Putamen (tissue), 1 donor: Measurements from ENCODE around the gene DCUN1D4.

Source experiments
- DNase-seq: peaks from one replicate; pipeline ENCODE4 v3.0.0-alpha.2; 2016; ENCODE audit warnings: low spot score

Gene DCUN1D4

DNA sequence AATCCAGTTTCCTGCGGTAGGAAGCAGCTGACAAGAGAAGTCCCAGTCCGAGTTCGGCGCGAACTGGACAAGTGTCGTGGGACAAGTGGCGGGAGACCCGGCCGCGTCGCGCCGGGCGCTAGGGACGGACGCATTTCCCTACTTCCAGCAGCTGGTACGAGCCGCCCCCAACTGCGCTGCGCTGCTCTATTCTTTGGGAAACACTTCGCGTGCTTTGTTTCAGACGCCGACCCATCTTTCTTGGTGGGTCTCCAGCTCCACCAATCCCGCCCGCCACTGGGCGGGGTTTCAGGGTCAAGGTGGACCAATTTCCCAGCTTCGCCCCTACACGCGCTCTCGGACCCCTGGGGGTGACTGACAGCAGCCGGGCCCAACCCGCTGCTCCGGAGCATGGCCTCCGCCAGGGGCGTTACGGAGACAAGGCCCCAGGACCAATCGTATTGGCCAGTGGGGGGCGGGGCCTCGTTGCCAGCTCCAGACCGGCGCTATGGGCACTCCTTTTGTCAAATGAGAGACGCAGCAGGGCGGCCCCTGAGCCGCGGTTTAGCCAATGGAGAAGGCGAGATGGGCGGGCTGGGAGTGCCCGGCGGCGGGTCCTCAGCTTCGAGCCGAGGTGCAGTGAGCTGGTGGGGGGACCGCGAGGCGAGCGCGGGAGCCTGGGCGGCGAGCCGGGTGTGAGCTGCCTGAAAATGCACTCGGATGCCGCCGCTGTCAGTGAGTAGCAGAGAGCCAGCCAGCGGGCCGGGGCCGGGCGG lies at the start of gene DCUN1D4:
Gene DCUN1D4 (plus strand): TSS at position 600 of the 755 bp plus-strand sequence. CDS start 90 bp downstream, at position 690.
- peak; percentile 100 for DNase-seq

DNA sequence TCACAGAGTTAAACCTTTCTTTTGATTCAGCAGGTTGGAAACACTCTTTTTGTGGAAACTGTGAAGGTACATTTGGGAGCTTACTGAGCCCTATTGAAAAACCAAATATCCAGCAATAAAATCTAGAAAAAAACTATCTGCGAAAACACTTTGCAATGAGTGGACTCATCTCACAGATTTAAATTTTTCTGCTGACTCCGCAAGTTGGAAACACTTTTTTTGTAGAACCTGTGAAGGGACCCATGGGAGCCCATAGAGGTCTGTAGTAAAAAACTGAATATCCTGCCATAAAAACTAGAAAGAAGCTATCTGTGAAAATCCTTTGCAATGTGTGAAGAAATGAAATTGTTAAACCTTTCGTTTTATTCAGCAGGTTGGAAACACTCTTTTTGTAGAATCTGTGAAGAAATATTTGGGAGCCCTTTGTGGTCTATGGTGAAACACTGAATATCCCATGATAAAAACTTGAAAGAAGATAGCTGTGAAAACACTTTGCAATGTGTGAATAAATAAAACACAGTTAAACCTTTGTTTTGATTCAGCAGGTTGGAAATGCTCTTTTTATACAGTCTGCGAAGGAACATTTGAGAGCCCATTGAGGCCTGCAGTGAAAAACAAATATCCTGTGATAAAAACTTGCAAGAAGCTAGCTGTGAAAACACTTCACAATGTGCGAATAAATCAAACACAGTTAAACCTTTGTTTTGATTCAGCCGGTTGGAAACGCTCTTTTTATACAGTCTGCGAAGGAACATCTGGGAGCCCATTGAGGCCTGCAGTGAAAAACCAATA lies 22.3 kb upstream of the DCUN1D4 start:
- no peak for DNase-seq

DNA sequence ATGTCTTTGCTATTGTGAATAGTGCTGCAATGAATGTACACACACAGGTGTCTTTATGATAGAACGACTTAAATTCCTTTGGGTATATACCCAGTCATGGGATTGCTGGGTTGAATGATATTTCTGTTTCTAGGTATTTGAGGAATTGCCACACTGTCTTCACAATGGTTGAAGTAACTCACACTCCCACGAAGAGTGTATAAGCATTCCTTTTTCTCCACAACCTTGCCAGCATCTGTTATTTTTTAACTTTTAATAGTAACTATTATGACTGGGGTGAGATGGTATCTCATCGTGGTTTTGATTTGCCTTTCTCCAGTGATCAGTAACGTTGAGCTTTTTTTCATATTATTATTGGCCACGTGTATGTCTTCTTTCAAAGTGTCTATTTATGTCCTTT lies 17.6 kb upstream of the DCUN1D4 start:
- no peak for DNase-seq

DNA sequence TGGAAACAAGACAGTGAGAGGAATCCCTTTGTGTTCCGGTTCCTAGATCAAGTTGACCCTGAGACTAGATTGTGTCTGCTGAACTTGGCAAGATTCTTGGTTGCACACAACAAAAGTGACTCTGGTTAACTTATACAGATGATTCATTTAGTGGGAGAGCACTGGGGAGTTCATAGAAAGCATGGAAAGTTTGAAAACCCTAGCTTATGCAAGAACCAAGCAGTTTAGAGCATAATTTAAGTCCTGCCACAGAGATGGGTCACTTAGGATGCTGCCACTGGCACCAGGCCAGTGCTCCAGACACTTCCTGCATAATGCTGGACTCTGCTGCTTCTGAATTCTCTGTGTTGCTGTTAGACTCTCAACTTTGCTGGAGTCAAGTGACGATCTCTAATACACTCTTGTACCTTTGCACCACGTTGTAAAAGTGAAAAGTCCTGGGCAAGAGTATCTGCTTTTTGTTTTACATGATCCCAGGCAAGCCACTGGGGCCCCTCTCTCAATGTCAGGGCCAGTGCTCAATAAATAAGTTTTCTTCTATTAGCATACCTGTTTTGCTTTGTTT lies 12.7 kb upstream of the DCUN1D4 start:
- no peak for DNase-seq

DNA sequence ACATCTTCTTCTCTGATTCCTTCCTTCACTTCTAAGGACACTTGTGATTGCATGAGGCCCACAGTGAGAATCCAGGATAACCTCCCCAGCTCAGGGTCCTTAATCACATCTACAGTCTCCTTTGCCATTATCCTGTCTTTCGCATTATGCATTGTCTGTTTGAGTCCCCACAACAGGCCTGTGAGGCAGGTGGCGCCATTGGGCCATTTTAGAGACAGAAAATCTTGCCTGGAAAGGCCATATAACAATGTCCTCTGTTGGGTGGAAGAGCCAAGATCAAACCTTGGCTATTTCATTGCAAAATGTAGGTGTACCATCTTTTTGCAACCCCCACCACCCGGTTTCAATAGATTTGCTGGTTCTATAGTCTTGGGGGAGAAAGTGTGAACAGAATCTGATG lies 11.8 kb upstream of the DCUN1D4 start:
- peak; percentile 42 for DNase-seq

DNA sequence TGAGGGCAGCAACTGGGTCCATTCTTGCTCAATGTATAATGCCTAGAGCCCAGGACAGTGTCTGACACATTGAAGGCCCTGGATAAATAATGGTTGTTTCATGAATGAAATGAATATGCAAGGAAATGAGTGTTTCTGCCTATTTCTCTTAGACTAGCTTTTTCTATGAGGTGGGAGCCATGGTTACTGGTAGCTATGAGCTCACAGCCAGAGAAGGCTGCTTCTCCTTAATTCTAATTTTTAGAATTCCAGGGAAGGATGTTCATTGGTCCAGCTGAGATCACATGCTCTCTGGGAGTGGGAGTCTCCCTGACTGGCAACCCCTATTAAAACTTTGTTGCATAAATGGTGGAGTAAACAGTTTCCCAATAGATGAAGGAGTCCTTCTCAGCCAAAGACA lies 9.7 kb upstream of the DCUN1D4 start:
- no peak for DNase-seq

DNA sequence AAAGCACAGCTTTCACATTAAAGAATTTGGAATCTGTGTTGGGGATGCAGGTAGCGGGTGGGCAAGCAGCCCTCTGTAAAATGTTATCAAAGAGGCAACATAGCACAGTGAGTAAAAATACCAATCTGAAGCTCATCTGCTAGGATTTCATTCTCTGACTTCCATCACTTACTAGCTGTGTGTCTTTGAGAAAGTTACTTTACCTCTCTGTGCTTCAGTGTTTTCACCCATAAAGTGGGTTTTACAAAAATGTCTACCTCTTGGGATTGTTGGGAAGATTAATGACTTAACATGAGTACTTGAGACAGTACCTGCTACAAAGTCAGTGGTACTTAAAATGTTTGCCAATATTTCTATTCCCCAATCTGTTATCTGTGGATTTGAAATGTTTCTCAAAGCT lies 7.9 kb upstream of the DCUN1D4 start:
- DNase-seq: no peak

DNA sequence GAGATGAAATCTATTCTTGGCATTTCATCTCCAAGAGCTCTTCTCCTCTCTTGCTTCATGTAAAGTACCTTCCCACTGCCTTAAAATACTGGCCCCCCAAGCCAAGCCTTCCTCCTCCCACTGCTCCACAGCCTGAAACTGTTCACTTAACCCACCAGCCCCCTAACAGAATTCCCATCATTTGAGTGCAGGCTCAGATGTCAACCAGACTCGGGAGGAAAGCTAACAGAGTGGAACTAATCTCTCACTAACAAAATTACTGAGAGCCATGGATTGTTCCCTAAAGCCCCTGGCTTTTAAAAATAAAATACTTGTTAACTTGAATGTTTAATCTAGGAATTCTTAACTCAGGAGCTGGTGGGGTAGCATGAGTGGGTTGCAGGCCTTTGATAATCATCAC lies 7.1 kb upstream of the DCUN1D4 start:
- DNase-seq: no peak

DNA sequence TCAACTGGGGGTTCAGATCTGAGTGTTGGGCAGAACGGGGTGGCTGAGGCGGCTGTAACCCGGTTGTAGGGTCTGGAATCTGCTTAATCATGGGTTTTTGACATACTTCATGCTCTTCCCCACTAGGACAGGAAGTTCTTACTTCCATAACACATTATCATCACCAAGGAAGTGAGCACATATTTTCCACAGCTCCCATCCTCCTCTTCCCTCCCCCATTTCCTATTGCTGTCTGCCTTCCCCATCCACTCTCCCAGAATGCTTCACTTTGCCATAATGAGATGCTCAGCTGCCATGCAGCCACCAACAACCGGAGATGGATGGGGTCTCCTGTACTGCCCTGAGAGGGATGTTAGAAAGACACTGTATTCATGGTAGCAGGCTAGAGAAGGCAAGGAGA lies 6.4 kb upstream of the DCUN1D4 start:
- no peak for DNase-seq

DNA sequence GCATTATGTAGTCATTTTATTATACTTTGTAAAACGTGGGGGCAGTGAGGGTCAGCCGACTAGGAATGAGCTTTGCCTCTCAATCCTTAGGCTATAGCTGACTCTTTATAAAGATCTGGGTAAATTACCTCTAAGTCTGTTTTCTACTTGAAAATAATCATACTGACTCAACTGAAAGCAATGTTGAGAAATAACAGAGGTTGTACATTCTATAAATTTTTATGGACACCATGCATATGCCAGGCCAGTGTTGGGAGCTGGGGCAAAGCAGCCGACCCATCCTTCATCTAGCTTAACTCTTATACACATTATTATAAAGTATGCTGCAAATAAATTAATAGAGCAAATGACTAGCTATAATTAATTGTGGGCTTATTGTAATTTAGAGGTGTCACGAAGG lies 2.2 kb upstream of the DCUN1D4 start:
- DNase-seq: no peak

DNA sequence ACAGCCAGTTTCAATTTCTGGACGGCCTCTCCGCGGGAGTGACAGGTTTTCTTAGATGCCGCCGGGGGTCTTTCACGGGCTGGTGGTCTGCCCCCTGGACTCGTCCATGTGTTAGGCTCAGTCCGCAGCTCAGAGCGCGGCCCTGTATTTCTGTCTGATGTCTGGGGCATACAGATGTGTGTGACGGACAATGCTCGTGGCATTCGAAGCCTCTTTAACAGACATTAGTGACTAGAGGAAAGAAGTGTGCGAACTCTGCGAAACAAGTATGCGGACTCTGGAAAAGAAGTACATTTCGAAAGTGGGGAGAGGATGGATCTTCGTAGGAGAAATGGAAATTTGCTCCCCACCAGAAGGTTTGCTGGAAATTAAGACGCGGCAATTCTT lies 793 bp upstream of the DCUN1D4 start:
- no peak for DNase-seq

DNA sequence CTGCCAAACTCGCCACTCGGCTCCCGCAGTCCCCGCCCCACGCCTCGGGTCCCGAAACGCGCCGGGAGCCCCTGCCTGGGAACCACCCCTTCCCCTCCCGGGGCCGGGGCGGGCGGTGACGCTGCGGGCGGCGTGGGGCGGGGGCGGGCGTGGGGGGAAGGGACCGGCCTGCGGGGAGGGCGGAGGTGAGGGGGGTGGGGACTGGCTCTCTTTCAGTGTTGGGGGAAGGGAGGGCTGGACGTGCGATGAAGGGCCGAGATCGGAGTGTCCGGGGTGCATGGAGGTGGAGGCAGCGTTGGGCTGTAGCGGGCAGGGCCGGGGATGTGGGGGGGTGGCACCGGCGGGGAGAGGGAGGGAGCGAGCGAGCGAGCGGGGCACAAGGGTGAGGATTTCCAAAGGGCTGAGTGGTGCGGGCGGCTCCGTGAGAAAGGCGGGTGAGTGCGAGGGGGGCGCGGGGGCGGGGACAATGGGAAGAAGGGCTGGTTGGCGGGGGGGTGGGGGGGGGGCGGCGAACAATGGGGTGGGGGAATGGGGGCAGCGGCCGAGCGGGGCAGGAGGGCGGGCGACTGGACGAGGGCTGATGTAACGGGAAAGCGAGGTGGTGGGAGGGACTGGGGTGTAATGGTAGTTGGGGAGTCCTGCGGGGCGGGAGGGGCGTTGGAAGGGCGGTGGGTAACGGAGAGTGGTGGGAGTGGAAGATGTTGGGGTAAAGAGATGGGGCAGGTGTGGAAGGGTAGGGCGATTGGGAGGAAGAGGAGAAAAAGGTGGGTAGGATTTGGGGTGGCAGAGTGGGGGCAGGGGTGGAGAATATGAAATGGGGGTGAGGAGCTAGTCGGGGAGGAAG lies 578 bp downstream of the DCUN1D4 start:
- DNase-seq: peak; percentile 77

DNA sequence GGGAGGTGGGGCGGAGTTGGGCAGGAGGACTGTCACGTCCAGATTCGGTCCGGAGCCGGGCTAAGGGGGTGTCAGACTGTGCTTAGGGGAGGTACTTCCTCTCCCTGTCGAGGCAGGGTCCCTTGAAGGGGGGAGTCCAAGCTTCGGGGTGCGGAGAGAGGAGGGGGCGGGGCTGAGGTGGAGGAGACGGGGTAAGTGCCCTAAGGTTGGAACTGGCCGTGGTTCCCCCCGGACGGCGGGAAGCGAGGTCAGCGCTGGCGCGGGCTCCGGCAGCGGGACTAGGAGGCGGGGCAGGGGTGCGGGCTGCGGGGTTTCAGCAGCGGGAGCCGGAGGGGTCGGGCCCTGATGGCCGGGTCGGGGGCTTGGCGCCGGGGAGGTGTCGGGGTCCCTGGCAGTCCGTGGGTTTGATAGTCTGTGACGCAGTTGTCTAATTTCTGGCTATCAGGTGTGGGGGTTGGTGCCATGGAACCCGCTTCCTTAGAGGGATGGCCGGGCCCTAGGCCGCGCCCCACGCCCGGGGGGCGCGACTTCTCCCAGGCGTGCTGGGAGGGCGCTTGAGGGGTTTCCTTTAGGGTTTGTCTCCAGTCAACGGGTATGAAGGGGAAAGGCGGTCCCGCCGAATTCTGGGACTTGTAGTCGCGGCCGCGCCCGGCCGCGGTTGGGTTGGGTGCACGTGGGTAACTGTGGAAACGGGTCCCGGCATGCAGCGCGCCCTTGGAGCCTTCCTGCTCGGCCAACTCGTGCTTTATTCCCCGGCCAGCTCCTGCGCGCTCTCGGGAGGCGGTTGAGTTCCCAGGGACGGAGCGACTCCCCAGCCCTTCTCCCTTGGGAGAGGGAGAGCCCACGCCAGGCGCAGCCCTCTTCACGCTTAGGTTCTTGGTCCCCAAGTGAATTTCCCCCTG lies 1.5 kb downstream of the DCUN1D4 start:
- DNase-seq: peak; percentile 96

DNA sequence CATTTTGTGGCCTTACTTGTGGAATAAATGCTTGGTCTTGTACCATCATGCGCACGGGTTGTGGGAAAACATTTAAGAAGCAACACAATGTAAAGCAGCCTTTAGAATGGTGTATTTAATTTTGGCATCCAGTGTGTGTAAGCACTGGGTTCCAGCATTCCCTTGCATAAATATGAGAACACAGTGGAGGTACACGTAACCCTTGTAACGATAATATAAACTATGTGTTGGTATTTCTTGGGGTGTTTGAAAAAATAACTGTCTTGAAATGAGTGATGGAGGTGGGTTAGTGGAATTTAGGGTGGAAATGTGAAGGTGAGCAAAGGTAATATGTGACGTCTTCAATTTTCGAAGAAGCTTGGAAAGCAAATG lies 2.1 kb downstream of the DCUN1D4 start:
- DNase-seq: no peak

DNA sequence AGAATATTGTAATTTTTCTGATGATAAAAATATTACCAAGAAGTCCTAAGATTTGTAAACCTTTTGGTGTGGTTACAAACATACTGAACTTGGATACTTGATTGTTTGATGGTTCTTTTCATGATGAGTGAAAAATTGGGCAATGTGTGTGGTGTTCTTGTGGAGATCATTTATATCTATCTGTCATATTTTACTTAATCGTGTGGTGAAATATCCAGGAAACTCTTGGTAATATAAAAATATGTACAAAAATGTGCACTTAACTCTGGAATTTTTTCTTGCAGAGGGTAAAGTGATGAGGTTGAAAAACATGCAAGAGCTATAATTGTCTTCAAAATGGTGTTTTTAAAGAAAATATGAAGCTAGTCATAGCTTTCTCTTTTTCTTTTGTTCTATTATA lies 2.8 kb downstream of the DCUN1D4 start:
- DNase-seq: no peak

DNA sequence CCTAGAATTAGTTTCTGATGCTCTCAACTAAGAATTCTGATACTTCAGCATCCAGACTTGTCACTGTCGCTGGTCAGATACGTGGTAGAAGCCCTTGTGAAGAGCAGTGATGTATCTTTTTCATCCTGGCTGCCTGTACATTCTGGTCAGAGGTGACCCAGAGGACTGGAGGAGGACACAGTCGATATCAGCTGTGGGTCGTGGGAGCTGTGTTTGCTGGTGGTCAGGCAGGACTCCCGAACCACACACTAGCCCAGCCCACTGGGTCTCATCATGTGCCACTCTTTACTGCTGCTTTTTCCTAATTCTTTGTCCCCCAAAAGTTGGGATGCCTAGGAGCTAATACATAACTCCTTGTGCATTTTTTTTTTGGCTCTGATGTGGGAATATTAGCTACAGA lies 6.5 kb downstream of the DCUN1D4 start:
- no peak for DNase-seq

DNA sequence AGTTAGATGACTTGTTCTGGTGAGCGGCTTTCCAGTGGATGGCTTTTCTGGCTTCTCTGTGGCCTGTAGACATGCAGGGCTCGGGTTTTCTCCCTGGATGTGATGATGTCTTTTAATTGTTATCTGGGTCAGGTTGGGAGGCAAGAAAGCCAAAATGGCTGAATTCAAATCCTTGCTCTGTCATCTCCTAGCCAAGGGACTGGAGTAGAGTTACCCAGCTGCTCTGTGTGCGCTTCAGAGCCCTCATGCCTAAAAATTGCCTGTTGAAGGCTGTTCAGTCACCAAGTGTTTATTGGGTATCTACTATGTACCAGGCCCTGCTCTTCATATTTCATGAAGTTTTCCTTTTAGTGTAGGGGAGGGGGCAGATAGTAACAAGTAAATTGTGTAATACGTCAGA lies 7.3 kb downstream of the DCUN1D4 start:
- no peak for DNase-seq

DNA sequence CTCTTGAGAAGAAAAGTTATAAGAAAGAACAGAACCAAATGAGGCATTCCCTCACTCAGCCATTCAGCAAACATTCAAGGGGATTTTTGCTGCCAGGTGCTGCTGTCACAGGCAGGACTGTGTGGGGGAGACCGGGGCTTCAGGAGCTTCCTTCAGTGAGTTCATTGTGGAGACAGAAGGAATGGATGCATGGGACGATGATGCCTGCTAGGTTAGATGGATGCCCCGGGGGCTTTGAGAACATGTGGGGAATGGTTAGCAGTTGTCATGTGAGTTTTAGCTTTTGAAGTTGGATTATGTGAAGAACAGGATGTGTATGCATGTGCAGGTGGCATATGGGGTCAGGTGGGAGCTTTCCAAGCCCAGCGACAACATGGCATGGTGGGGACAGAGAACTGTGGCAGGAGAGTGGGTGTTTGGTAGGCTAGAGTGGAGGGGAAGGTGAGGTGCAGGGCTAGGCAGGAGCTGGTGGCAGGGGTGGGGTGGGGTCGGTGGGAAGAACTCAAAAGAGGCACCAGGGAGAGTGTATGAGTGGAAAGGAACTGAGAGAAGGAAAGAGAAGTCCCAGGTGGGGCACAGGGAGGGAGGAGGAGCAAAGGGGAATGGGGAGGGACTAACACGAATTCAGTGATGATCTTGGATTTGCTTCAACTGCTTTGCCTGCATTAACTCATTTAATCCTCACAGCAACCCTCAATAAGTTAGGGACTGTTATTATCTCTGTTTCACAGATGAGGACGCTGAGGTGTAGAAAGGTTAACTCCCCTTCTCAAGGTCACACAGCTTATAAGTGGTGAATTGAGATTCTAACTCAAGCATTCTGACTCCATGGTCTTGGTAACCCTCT lies 8.4 kb downstream of the DCUN1D4 start:
- no peak for DNase-seq

DNA sequence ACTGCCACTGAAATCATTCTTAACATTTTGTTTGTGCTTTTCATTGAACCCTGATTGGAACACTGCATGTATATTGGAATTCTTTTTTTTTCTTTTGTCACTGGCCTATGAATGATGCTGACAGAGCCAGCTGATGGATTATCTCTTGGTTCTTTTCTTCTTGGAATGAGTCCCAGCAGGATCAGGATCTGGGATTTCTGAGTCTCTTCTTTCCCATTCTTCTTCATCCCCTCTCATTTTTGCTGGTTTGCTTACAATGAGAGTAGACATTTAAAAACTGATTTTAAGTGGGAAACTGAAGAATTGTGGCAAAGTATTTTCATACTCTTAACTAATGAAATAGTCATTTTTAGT lies 9.0 kb downstream of the DCUN1D4 start:
- no peak for DNase-seq

DNA sequence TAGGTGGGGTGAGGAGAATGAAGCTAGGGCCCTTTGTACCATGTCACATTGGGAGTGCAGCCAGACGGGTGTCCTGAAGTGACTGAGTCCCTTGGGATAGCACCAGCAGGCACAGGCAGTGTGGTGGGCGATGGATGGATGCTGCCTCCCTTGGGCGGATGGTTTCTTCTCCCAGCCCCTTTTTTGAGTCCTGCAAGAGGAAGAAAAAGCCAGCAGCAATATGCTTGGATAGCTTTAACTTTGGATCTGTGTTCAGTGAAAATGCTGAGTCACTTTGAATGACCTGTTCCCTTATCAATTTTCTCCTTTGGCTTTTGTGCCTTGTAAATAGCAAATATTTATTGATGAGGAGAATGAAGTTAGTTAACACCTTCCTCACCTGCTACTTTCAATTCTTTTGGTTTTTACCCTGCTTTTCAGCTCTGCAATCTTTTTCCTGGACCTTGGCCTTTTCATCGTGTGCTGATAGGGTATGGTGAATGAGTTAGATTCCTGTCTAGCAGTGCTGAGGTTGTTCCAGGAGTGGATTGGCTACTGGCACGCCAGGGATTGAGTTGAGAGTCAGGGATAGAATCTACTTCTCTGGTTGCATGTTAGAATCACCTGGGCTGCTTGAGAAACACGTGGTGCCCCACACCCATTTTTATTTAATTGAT lies 10.2 kb downstream of the DCUN1D4 start:
- no peak for DNase-seq
